GM23248 (cell line): ENCODE results near the gene ATN1. TPM values are rescaled to one million over a fixed set of nuclear protein-coding genes. Genes with fewer than 3 reads are reported as not detected.
"Not testable (repeated sequence)": the region's sequence is repeated elsewhere in the genome, so short reads cannot be mapped to it uniquely, and the experiment has no call there.

Experiments used
- DNase-seq: peaks from one replicate; pipeline ENCODE4 v3.0.0-alpha.2; 2015
- H2AFZ ChIP-seq: fragments of 200-600 bp; sonication (generic); 2 replicates; pipeline ENCODE4 v1.6.1; 2016; ENCODE audit warnings: antibody characterized with exemption
- H3F3A ChIP-seq: fragments of 200-600 bp; sonication (generic); 2 replicates; pipeline ENCODE4 v1.6.1; 2016; ENCODE audit warnings: mild to moderate bottlenecking, antibody characterized with exemption, mixed run types; ENCODE audit not compliant: insufficient read depth
- H3K27ac ChIP-seq: fragments of 200-600 bp; sonication (generic); 2 replicates; pipeline ENCODE4 v1.5.1; 2016; ENCODE audit warnings: mild to moderate bottlenecking
- H3K27me3 ChIP-seq: fragments of 200-600 bp; sonication (generic); replicated peaks from 2 replicates; pipeline ENCODE4 v1.6.1; 2016; ENCODE audit warnings: mild to moderate bottlenecking; ENCODE audit not compliant: insufficient read depth
- H3K36me3 ChIP-seq: fragments of 200-600 bp; sonication (generic); 2 replicates; pipeline ENCODE4 v1.6.1; 2016; ENCODE audit warnings: low read depth, mild to moderate bottlenecking
- H3K4me1 ChIP-seq: fragments of 200-600 bp; sonication (generic); 2 replicates; pipeline ENCODE4 v1.6.1; 2016; ENCODE audit warnings: mild to moderate bottlenecking; ENCODE audit not compliant: insufficient read depth
- H3K4me2 ChIP-seq: fragments of 200-600 bp; sonication (generic); one replicate; pipeline ENCODE4 v1.6.1; 2016; ENCODE audit warnings: mild to moderate bottlenecking; ENCODE audit not compliant: unreplicated experiment
- H3K4me3 ChIP-seq: fragments of 200-600 bp; sonication (generic); 2 replicates; pipeline ENCODE4 v1.5.1; 2016; ENCODE audit warnings: mild to moderate bottlenecking
- H3K79me2 ChIP-seq: fragments of 200-600 bp; sonication (generic); 2 replicates; pipeline ENCODE4 v1.6.1; 2016; ENCODE audit warnings: mild to moderate bottlenecking; ENCODE audit not compliant: insufficient read depth
- H3K9ac ChIP-seq: fragments of 200-600 bp; sonication (generic); 2 replicates; pipeline ENCODE4 v1.6.1; 2016; ENCODE audit warnings: mild to moderate bottlenecking
- H3K9me2 ChIP-seq: fragments of 200-600 bp; sonication (generic); 2 replicates; pipeline ENCODE4 v1.6.1; 2016; ENCODE audit warnings: mixed run types, mild to moderate bottlenecking, moderate library complexity; ENCODE audit not compliant: insufficient read depth
- H3K9me3 ChIP-seq: fragments of 200-600 bp; sonication (generic); one replicate; pipeline ENCODE4 v1.6.1; 2017; ENCODE audit warnings: low read depth
- H4K20me1 ChIP-seq: fragments of 200-600 bp; sonication (generic); 2 replicates; pipeline ENCODE4 v1.6.0; 2016; ENCODE audit not compliant: insufficient read depth
- EZH2 ChIP-seq: fragments of 200-600 bp; sonication (generic); IDR thresholded peaks from 2 replicates; pipeline ENCODE4 v1.6.1; 2018; ENCODE audit warnings: antibody characterized with exemption, mild to moderate bottlenecking; ENCODE audit not compliant: insufficient read depth, poor library complexity, severe bottlenecking
- EZH2phosphoT487 ChIP-seq: fragments of 200-600 bp; sonication (generic); IDR thresholded peaks from 2 replicates; pipeline ENCODE4 v1.6.1; 2018; ENCODE audit warnings: antibody characterized with exemption, moderate library complexity, mild to moderate bottlenecking, low read depth; ENCODE audit not compliant: insufficient read depth
- WGBS, 2 experiments: methylation state at CpG; one replicate each; pipeline ENCODE4 v1.1.6; 2015 to 2017; ENCODE audit warnings: low lambda C conversion rate in 2 of 2, low coverage in 1 of 2; ENCODE audit errors: missing lambda C conversion rate in 2 of 2; 5-methylcytosine and 5-hydroxymethylcytosine counted together
- in situ Hi-C: fragments of 300-500 bp; cut with MboI; formaldehyde crosslinking; loops from 2 replicates; pipeline ENCODE4 v1.15.0; 2020
- polyA plus RNA-seq: library from polyadenylated mRNA; unstranded; fragments of >200 nt; fragmentation: Nextera tagmentation; extraction: Ambion mirVana; gene quantifications from 2 replicates; pipeline ENCODE4 v1.2.1, GENCODE V29; 2016
- total RNA-seq: library from RNA; depleted of rRNA; stranded (reverse); fragments of >200 nt; shearing (Covaris generic); gene quantifications from 2 replicates; pipeline ENCODE4 v1.2.3, GENCODE V29; 2014; rRNA removed

ATN1 gene, protein sequence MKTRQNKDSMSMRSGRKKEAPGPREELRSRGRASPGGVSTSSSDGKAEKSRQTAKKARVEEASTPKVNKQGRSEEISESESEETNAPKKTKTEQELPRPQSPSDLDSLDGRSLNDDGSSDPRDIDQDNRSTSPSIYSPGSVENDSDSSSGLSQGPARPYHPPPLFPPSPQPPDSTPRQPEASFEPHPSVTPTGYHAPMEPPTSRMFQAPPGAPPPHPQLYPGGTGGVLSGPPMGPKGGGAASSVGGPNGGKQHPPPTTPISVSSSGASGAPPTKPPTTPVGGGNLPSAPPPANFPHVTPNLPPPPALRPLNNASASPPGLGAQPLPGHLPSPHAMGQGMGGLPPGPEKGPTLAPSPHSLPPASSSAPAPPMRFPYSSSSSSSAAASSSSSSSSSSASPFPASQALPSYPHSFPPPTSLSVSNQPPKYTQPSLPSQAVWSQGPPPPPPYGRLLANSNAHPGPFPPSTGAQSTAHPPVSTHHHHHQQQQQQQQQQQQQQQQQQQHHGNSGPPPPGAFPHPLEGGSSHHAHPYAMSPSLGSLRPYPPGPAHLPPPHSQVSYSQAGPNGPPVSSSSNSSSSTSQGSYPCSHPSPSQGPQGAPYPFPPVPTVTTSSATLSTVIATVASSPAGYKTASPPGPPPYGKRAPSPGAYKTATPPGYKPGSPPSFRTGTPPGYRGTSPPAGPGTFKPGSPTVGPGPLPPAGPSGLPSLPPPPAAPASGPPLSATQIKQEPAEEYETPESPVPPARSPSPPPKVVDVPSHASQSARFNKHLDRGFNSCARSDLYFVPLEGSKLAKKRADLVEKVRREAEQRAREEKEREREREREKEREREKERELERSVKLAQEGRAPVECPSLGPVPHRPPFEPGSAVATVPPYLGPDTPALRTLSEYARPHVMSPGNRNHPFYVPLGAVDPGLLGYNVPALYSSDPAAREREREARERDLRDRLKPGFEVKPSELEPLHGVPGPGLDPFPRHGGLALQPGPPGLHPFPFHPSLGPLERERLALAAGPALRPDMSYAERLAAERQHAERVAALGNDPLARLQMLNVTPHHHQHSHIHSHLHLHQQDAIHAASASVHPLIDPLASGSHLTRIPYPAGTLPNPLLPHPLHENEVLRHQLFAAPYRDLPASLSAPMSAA (N-terminal part only)
- 6.5 and 8.7 TPM in 2 replicates for total RNA-seq
- 13.3 and 14.7 TPM in 2 replicates for polyA plus RNA-seq

GRCh38 chr12:6927379-6928021, at the start of gene ATN1:
TSS of gene ATN1 (plus strand) at chr12:6927959. CDS start at chr12:6934002, 6,043 bp downstream.
- no peaks in the 10 kb centered on the region for H3K27me3 ChIP-seq
- no peak for TF ChIP-seq EZH2phosphoT487
- H3K4me2 ChIP-seq, result peak within 1 kb of the TSS; percentile 99
- H3K36me3 ChIP-seq, result 0 out of 2 replicates have a peak, but pooled peaks cover 6% of the 10 kb centered on the region
- H3K4me1 ChIP-seq, result peaks cover 44% of the 10 kb centered on the region
- peak within 1 kb of the TSS; percentile 96 for H3K9ac ChIP-seq
- H3F3A ChIP-seq, result peaks cover 45% of the 10 kb centered on the region
- H3K27ac ChIP-seq, result peak within 1 kb of the TSS; percentile 85
- H2AFZ ChIP-seq, result peak within 1 kb of the TSS; percentile 86
- in situ Hi-C loops, result no loop called here
- H3K79me2 ChIP-seq, result peaks cover 54% of the 10 kb centered on the region
- H3K9me3 ChIP-seq, result no peaks in the 10 kb centered on the region
- WGBS, 2 experiments, result 1% methylated on average over 17 to 63 of the region's 66 CpGs
- H4K20me1 ChIP-seq, result peaks cover 10% of the 10 kb centered on the region; the same call in 1 of the 2 replicates
- H3K9me2 ChIP-seq, result no peaks in the 10 kb centered on the region
- peak within 1 kb of the TSS; percentile 99 for H3K4me3 ChIP-seq
- peak; percentile 76 for DNase-seq

DNA sequence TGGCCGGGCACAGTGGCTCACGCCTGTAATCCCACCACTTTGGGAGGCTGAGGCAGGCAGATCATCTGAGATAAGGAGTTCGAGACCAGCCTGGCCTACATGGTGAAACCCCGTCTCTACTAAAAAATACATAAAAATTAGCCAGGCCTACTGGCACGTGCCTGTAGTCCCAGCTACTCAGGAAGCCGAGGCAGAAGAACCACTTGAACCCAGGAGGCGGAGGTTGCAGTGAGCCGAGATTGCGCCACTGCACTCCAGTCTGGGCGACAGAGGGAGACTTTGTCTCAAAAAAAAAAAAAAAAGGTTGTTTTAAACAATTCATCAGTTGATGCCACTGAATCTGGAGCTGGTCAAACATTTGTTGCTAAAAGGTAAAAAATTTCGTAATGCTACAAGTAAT, 47.9 kb upstream of the ATN1 start:
- in situ Hi-C loops, H2AFZ ChIP-seq, H3K27me3 ChIP-seq, H3K36me3 ChIP-seq, H4K20me1 ChIP-seq, H3K9me3 ChIP-seq, H3K79me2 ChIP-seq, H3F3A ChIP-seq, H3K27ac ChIP-seq, H3K4me1 ChIP-seq, H3K4me2 ChIP-seq, H3K4me3 ChIP-seq, DNase-seq, H3K9me2 ChIP-seq, H3K9ac ChIP-seq: not testable (repeated sequence)
- WGBS, 2 experiments, result 96 to 98% methylated on average over 11 of the region's 11 CpGs

GRCh38 chr12:6883252-6883651, 44.5 kb upstream of the ATN1 start:
- no peak for TF ChIP-seq EZH2phosphoT487
- no peak for TF ChIP-seq EZH2
- no peaks in the 10 kb centered on the region for H3K9me3 ChIP-seq
- 0 out of 2 replicates have a peak, but pooled peaks cover under 1% of the 10 kb centered on the region for H3F3A ChIP-seq
- 90 to 92% methylated on average over 5 of the region's 5 CpGs for WGBS, 2 experiments
- H3K79me2 ChIP-seq, result no peaks in the 10 kb centered on the region
- no peak overlapping the region for H2AFZ ChIP-seq
- no peaks in the 10 kb centered on the region for H3K9me2 ChIP-seq
- H3K4me2 ChIP-seq, result no peak overlapping the region
- no peaks in the 10 kb centered on the region for H3K27me3 ChIP-seq
- no peaks in the 10 kb centered on the region; the same call in 1 of the 2 replicates for H3K36me3 ChIP-seq
- H3K4me3 ChIP-seq, result no peak overlapping the region
- H3K9ac ChIP-seq, result no peak overlapping the region
- no peak for DNase-seq
- no peaks in the 10 kb centered on the region for H4K20me1 ChIP-seq
- in situ Hi-C loops, result no loop called here
- H3K4me1 ChIP-seq, result no peaks in the 10 kb centered on the region
- H3K27ac ChIP-seq, result no peak overlapping the region

GRCh38 chr12:6883683-6884082, 44.1 kb upstream of the ATN1 start:
- DNase-seq, result no peak
- H3F3A ChIP-seq, result 0 out of 2 replicates have a peak, but pooled peaks cover 4% of the 10 kb centered on the region
- H3K27ac ChIP-seq, result no peak overlapping the region

More at GRCh38 chr12:6883683-6884082, 44.1 kb upstream of the ATN1 start:
- no peaks in the 10 kb centered on the region for H3K79me2 ChIP-seq
- H3K4me3 ChIP-seq, result no peak overlapping the region
- no peak overlapping the region for H2AFZ ChIP-seq
- no peak overlapping the region for H3K9ac ChIP-seq
- H3K9me3 ChIP-seq, result no peaks in the 10 kb centered on the region
- H3K9me2 ChIP-seq, result no peaks in the 10 kb centered on the region
- in situ Hi-C loops, result no loop called here
- no peaks in the 10 kb centered on the region for H3K4me1 ChIP-seq
- 94 to 96% methylated on average over 11 of the region's 11 CpGs for WGBS, 2 experiments
- no peaks in the 10 kb centered on the region for H3K27me3 ChIP-seq
- no peaks in the 10 kb centered on the region for H4K20me1 ChIP-seq
- no peak overlapping the region for H3K4me2 ChIP-seq
- TF ChIP-seq EZH2 (no peak), EZH2phosphoT487 (no peak)
- H3K36me3 ChIP-seq, result no peaks in the 10 kb centered on the region; the same call in 1 of the 2 replicates
